ENCODE results near the gene ZNF710. TPM values are rescaled to one million over a fixed set of nuclear protein-coding genes. Genes with fewer than 3 reads are reported as not detected.

Gene ZNF710
- total RNA-seq, 1 experiment from 2014 or later, result 10.0 TPM

DNA sequence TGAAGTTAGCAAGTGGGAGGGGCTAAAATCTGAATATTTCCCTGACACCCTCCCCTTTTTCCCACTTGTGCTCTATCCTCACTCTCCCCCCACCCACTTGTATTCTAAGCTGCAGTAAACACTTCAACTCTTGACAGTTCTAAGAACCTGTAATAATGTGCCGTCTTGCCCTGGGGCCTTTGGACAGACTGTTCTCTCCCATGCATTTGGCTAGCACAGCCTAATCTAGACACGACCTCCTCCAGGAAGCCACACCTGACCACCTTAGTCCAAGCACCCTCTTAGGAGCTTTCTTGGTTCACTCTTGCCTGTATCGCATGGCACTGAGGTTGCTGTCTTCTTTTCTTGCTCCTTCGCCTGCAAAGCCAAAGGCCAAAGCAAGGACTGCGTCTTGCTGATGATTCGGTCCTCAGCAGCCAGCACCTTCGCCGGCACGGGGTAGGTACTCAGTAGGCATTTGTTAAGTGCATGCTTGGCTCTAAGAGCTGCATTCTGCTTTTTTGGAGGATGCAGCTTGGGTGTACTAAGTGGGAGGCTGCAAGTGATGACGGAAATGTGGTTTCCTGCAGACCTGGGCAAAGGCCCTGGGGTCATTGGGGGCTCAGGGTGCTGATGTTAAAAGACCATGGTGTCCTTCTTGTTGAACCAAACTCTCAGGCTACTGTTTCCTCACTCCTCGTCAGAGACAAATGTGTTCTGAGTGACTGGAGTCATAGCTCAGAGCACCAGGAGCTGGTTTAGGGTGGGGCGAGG lies 2.0 kb upstream of the ZNF710 start:
- Histone ChIP-seq H3K9me2 (ENCODE audit: insufficient read depth) (no peaks in the 10 kb centered on the region), H4K20me1 (ENCODE audit: insufficient read depth) (no peaks in the 10 kb centered on the region), H3K4me2 (ENCODE audit: low read length) (peak overlapping the region; percentile 96), H3K36me3 (ENCODE audit: control insufficient read depth in 1 of 2, insufficient read depth in 2 of 2, low read length in 2 of 2) (no peaks in the 10 kb centered on the region), H3K4me3 (replicated peaks in 1 of 2; ENCODE audit: low read depth in 1 of 2, low read length in 2 of 2) (peak overlapping the region in 1 of 2 experiments; percentile 73; a peak in 3 of 4 replicates), H3K9me3 (ENCODE audit: control insufficient read depth in 1 of 2, insufficient read depth in 1 of 2, low read depth in 1 of 2, low read length in 2 of 2) (no peaks in the 10 kb centered on the region), H3K27ac (ENCODE audit: low read depth, low read length) (no peak overlapping the region; the same call in 1 of the 2 replicates), H2AFZ (ENCODE audit: low read depth, low read length, poor library complexity, severe bottlenecking) (no peak overlapping the region), H3K9ac (ENCODE audit: low read length) (peak overlapping the region; percentile 84), H3K79me2 (ENCODE audit: insufficient read depth, low read length) (peaks cover 15% of the 10 kb centered on the region; the same call in 1 of the 2 replicates), H3K27me3 (ENCODE audit: insufficient read depth, low read length) (no peaks in the 10 kb centered on the region), H3K4me1 (ENCODE audit: control insufficient read depth in 1 of 2, insufficient read depth in 2 of 2, low read length in 2 of 2) (peaks cover 27 to 56% of the 10 kb centered on the region in 2 experiments)
- BruUV-seq (replicated peaks), result no TSS peak
- CTCF ChIA-PET, result no interaction called here
- intact Hi-C loops (cut with micrococcal nuclease), result no loop called here
- ATAC-seq, result 0 out of 2 replicates have a peak, but pooled peaks have one; percentile 1
- DNase-seq (ENCODE audit: low read depth, low spot score), result no peak
- TF ChIP-seq REST (IDR thresholded peaks at IDR 0.05; ENCODE audit: low read depth) (no peak), EGR1 (IDR thresholded peaks at IDR 0.05; ENCODE audit: low read depth) (no peak), ZFX (IDR thresholded peaks at IDR 0.05) (no peak), POLR2AphosphoS5 (IDR thresholded peaks at IDR 0.05; ENCODE audit: low read depth, low read length) (no peak), SIN3A (IDR thresholded peaks at IDR 0.05; ENCODE audit: low read depth) (no peak), TCF7L2 (IDR thresholded peaks at IDR 0.05; ENCODE audit: borderline replicate concordance, extremely low read depth, insufficient read depth, insufficient read length) (no peak)
- RAD21 ChIA-PET (ENCODE audit: low non-redundant PET in 1 of 2, low total read pairs in 2 of 2, uncharacterized antibody in 2 of 2, unreplicated experiment in 2 of 2), result no interaction called here
- POLR2A ChIA-PET, result interaction anchor here (1.0 kb wide), 1 partner anchor 27 kb away, joined by 3 read pairs; no protein-coding TSS in a partner anchor
